GM12892 (cell line): ENCODE measurements around the gene OTOG.

Source experiments
- POLR2A ChIP-seq: IDR thresholded peaks from 2 replicates; pipeline ENCODE4 v1.6.1; 2011; ENCODE audit warnings: low read depth, low read length, control low read depth
- POLR2AphosphoS5 ChIP-seq: IDR thresholded peaks from 2 replicates; pipeline ENCODE4 v1.6.1; 2011; ENCODE audit warnings: low read depth, low read length, control low read depth
- TAF1 ChIP-seq: IDR thresholded peaks from 2 replicates; pipeline ENCODE4 v1.6.1; 2011; ENCODE audit warnings: low read depth, mild to moderate bottlenecking, control low read depth, low read length, borderline replicate concordance

GRCh38 chr11:17552041-17552355 is 4.9 kb downstream of the OTOG start:
- TF ChIP-seq POLR2A (no peak), POLR2AphosphoS5 (no peak), TAF1 (no peak)
